Suprapubic skin (tissue), 4 donors: ENCODE measurements around the gene EFHD1. TPM values are rescaled to one million over a fixed set of nuclear protein-coding genes. Genes with fewer than 3 reads are reported as not detected.

Source experiments
- DNase-seq, 2 donors: peaks; one replicate each; pipeline ENCODE4 v3.0.0-alpha.2; 2019; ENCODE audit warnings: low spot score in 2 of 2
- H3K27ac ChIP-seq: fragments of 200-600 bp; sonication (generic); one replicate; pipeline ENCODE4 v1.5.1; 2019
- H3K27me3 ChIP-seq: fragments of 200-600 bp; sonication (generic); one replicate; pipeline ENCODE4 v1.5.1; 2019
- H3K36me3 ChIP-seq: fragments of 200-600 bp; sonication (generic); one replicate; pipeline ENCODE4 v1.5.1; 2019
- H3K4me1 ChIP-seq: fragments of 200-600 bp; sonication (generic); one replicate; pipeline ENCODE4 v1.5.1; 2019
- H3K4me3 ChIP-seq: fragments of 200-600 bp; sonication (generic); one replicate; pipeline ENCODE4 v1.5.1; 2019; ENCODE audit warnings: mild to moderate bottlenecking
- H3K9me3 ChIP-seq: fragments of 200-600 bp; sonication (generic); one replicate; pipeline ENCODE4 v1.5.1; 2019
- EP300 ChIP-seq: sonication (generic); formaldehyde crosslinking; IDR thresholded peaks from one replicate; pipeline ENCODE4 v1.6.1; 2017; ENCODE audit warnings: antibody characterized with exemption
- POLR2A ChIP-seq, 2 donors: fragments of 450-650 bp; IDR thresholded peaks; one replicate each; pipeline ENCODE4 v1.6.1; 2017; ENCODE audit warnings: antibody characterized with exemption in 2 of 2, mild to moderate bottlenecking in 2 of 2, moderate library complexity in 2 of 2
- POLR2AphosphoS5 ChIP-seq, 3 donors: sonication (generic); formaldehyde crosslinking; IDR thresholded peaks; one replicate each; pipeline ENCODE4 v1.6.1; 2017; ENCODE audit warnings: antibody characterized with exemption in 3 of 3
- WGBS: methylation state at CpG from one replicate; pipeline ENCODE4 v1.1.5; 2018; 5-methylcytosine and 5-hydroxymethylcytosine counted together
- total RNA-seq, 4 donors: library from RNA; depleted of rRNA; stranded (reverse); fragments of >200 nt; gene quantifications; one replicate each; pipeline ENCODE4 v1.1.0, GENCODE V29; 2016
- TF ChIP-seq, protein P1 (sequence below), 2 donors: fragments of 200-600 bp in 1 of 2; fragments of 450-650 bp in 1 of 2; sonication (generic) in 1 of 2; IDR thresholded peaks; one replicate each; pipeline ENCODE4 v1.5.1; 2016 to 2019; ENCODE audit warnings: antibody characterized with exemption in 2 of 2, mild to moderate bottlenecking in 1 of 2, moderate library complexity in 1 of 2

Gene EFHD1
- total RNA-seq, 4 donors from 2014 or later, result 4.2 to 18.4 (median 16.6) TPM

DNA sequence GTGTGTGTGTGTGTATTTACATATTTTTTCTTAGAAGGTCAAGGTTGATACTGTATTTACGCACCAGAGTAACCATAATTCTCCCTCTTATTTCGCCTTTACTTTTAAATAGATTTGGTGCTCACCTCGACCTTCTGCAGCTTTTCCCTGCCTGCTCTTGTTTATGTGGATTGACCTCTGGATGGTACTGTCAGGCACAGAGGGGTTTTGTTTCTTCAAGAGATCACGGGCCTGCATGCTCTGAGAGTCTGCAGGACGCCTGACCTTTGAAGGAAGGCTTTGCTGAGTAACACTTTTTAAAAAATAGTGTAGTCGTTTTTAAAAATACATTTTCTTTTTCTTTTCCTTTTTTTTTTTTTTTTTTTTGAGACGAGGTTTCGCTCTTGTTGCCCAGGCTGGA is 18.1 kb upstream of the EFHD1 start:
- DNase-seq, result no peak
- TF ChIP-seq POLR2AphosphoS5 (IDR thresholded peaks at IDR 0.05), result no peak
- TF ChIP-seq POLR2A (IDR thresholded peaks at IDR 0.05), result no peak
- TF ChIP-seq, protein P1, sequence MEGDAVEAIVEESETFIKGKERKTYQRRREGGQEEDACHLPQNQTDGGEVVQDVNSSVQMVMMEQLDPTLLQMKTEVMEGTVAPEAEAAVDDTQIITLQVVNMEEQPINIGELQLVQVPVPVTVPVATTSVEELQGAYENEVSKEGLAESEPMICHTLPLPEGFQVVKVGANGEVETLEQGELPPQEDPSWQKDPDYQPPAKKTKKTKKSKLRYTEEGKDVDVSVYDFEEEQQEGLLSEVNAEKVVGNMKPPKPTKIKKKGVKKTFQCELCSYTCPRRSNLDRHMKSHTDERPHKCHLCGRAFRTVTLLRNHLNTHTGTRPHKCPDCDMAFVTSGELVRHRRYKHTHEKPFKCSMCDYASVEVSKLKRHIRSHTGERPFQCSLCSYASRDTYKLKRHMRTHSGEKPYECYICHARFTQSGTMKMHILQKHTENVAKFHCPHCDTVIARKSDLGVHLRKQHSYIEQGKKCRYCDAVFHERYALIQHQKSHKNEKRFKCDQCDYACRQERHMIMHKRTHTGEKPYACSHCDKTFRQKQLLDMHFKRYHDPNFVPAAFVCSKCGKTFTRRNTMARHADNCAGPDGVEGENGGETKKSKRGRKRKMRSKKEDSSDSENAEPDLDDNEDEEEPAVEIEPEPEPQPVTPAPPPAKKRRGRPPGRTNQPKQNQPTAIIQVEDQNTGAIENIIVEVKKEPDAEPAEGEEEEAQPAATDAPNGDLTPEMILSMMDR (IDR thresholded peaks at IDR 0.05), result no peak
- TF ChIP-seq EP300, result no peak
- Histone ChIP-seq H3K4me1 (no peaks in the 10 kb centered on the region), H3K4me3 (no peak overlapping the region), H3K9me3 (no peaks in the 10 kb centered on the region), H3K27ac (no peak overlapping the region), H3K27me3 (no peaks in the 10 kb centered on the region), H3K36me3 (no peaks in the 10 kb centered on the region)
- 82% methylated on average over 8 of the region's 8 CpGs for WGBS

DNA sequence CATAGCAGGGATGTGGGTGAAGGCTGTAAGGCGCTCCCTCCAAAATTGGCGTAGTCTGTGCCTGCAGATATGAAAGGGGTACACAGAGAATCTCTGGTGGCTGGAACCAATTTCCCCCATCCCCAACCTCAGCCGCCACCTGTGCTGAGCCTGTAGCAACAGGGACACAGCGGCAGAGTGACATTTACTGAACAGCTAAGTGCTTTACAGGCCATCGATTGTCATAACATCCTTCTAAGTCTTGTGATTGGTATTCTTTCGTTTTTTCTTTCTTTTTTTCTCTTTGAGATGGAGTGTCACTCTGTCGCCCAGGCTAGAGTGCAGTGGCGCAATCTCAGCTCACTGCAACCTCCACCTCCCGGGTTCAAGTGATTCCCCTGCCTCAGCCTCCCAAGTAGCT is 12.2 kb upstream of the EFHD1 start:
- Histone ChIP-seq H3K27me3 (no peaks in the 10 kb centered on the region), H3K4me3 (no peak overlapping the region), H3K9me3 (no peaks in the 10 kb centered on the region), H3K36me3 (no peaks in the 10 kb centered on the region), H3K27ac (no peak overlapping the region), H3K4me1 (no peaks in the 10 kb centered on the region)
- 96% methylated on average over 9 of the region's 9 CpGs for WGBS
- DNase-seq, result no peak
- TF ChIP-seq, protein P1 (IDR thresholded peaks at IDR 0.05), result no peak
- TF ChIP-seq POLR2AphosphoS5 (IDR thresholded peaks at IDR 0.05) (no peak), EP300 (no peak), POLR2A (IDR thresholded peaks at IDR 0.05) (no peak)

DNA sequence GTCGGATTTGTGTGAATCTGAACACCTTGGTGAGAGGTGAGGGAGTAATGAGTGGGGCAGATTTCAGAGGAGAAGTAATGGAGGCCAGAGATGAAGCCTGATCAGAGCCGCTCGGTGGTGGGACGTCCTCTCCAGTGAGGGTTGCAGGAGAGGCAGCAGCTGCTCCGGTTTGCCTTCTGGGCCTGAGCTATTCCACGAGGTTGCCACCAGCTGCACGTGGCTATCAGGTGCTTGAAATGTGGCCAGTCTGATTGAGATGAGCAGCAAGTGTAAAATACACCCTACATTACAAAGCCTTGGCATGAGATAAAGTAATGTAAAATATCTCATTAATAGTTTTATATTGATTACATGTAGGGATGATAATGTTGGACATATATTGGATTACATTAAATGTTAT is 10.8 kb upstream of the EFHD1 start:
- Histone ChIP-seq H3K36me3 (no peaks in the 10 kb centered on the region), H3K9me3 (no peaks in the 10 kb centered on the region), H3K4me1 (no peaks in the 10 kb centered on the region), H3K27ac (no peak overlapping the region), H3K4me3 (no peak overlapping the region), H3K27me3 (no peaks in the 10 kb centered on the region)
- no peak for DNase-seq
- WGBS, result 60% methylated on average over 7 of the region's 7 CpGs
- TF ChIP-seq POLR2A (IDR thresholded peaks at IDR 0.05) (no peak), EP300 (no peak), POLR2AphosphoS5 (IDR thresholded peaks at IDR 0.05) (no peak)
- TF ChIP-seq, protein P1 (IDR thresholded peaks at IDR 0.05), result no peak

DNA sequence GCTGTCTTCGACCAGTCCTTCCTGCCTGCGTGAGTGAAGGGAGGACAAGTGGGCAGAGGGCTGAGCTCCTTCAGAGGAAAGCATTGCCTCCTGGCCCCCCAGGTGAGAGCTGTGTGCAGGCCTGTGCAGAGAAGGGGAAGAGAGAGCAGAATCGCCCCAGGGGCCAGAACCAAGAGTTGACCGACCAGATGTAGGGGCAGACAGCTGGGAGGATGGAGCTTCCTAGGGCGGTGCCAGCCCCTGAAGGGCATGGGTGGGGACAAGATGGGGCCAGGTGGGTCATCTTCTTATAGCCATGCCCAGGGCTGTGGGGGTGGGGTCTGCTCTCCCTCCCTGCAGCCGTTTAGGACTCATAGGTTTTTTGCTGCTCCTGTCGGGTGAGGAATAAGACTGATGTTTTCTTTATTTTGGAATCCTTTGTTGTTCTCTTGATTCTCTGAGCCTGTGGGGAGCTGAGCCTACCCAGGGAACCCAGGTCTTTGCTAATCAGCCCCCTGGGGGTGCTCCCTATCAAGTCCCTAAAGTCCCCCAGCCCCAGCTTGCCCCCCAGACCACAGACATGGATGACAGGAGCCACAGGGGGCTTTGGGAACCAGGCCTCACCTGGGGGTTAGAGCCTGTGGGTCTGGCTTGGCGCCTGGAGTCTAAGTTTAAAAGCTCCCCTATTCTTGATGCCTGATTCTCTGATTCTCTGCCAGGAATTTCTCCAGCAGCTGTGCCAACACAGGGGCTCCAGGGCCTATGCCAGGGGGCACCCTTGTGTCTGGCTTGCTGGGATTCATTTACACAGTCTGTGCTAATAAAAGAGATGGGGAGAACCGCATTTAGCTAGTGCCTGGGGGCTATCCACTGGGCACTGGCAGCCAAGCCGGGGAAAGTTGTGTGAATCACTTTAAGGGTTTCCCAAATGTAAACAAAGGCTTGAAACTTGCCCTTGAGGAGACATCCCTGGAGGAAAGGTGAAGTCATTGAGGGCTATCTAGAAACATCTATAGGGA is 9.3 kb upstream of the EFHD1 start:
- 62% methylated on average over 10 of the region's 10 CpGs for WGBS
- DNase-seq, result no peak
- H3K27ac ChIP-seq, result no peak overlapping the region
- no peak for TF ChIP-seq EP300
- TF ChIP-seq, protein P1 (IDR thresholded peaks at IDR 0.05), result no peak
- TF ChIP-seq POLR2A (IDR thresholded peaks at IDR 0.05), result no peak
- no peak for TF ChIP-seq POLR2AphosphoS5 (IDR thresholded peaks at IDR 0.05)
- no peak overlapping the region for H3K4me3 ChIP-seq
- H3K9me3 ChIP-seq, result no peaks in the 10 kb centered on the region
- H3K36me3 ChIP-seq, result no peaks in the 10 kb centered on the region
- no peaks in the 10 kb centered on the region for H3K27me3 ChIP-seq
- no peaks in the 10 kb centered on the region for H3K4me1 ChIP-seq

DNA sequence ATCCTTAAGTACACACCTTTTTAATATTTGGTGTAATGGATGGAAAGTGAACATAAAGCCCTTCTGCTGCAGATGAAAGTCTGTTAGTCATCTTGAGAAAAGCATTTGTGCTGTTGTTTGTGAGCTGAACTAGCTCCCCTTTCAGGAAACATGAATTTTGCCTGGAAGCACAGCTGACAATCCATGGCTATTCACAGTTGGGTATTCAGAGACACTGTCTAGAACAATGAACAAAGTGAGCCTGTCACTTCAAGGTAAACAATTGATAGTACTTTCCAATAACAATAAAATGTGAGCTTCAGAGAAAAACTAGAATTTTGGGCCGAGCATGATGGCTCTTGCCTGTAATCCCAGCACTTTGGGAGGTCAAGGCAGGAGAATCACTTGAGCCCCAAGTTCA is 6.8 kb upstream of the EFHD1 start:
- no peaks in the 10 kb centered on the region for H3K4me1 ChIP-seq
- no peak for TF ChIP-seq POLR2A (IDR thresholded peaks at IDR 0.05)
- TF ChIP-seq POLR2AphosphoS5 (IDR thresholded peaks at IDR 0.05), result no peak
- no peak for TF ChIP-seq EP300
- TF ChIP-seq, protein P1 (IDR thresholded peaks at IDR 0.05), result no peak
- H3K9me3 ChIP-seq, result no peaks in the 10 kb centered on the region
- 76% methylated on average over 1 of the region's 1 CpG for WGBS
- no peak overlapping the region for H3K4me3 ChIP-seq
- DNase-seq, result no peak
- H3K36me3 ChIP-seq, result no peaks in the 10 kb centered on the region
- peaks cover under 1% of the 10 kb centered on the region for H3K27me3 ChIP-seq
- H3K27ac ChIP-seq, result no peak overlapping the region
